Loucy (cell line): ENCODE data around the gene NBAS.

Experiments
- H2AFZ ChIP-seq: fragments of 200-600 bp; sonication (generic); 2 replicates; pipeline ENCODE4 v1.6.0; 2016; ENCODE audit warnings: antibody characterized with exemption, mild to moderate bottlenecking, low read length, moderate library complexity
- H3F3A ChIP-seq: fragments of 200-600 bp; 2 replicates; pipeline ENCODE4 v1.6.0; 2016; ENCODE audit warnings: antibody characterized with exemption, low read depth, mild to moderate bottlenecking
- H3K27me3 ChIP-seq: fragments of 200-600 bp; sonication (generic); 2 replicates; pipeline ENCODE4 v1.6.1; 2014; ENCODE audit warnings: low read length, mild to moderate bottlenecking; ENCODE audit not compliant: insufficient read depth, poor library complexity, severe bottlenecking
- H3K36me3 ChIP-seq: fragments of 200-600 bp; sonication (generic); 2 replicates; pipeline ENCODE4 v1.6.1; 2016; ENCODE audit warnings: low read length; ENCODE audit not compliant: insufficient read depth
- H3K4me1 ChIP-seq: fragments of 200-600 bp; sonication (generic); 2 replicates; pipeline ENCODE4 v1.5.1; 2014; ENCODE audit warnings: low read length, mild to moderate bottlenecking; ENCODE audit not compliant: insufficient read depth, poor library complexity, severe bottlenecking
- H3K4me2 ChIP-seq: fragments of 200-600 bp; sonication (generic); 2 replicates; pipeline ENCODE4 v1.6.0; 2014; ENCODE audit warnings: antibody characterized with exemption, low read length, low read depth, mild to moderate bottlenecking; ENCODE audit not compliant: poor library complexity, severe bottlenecking
- H3K4me3 ChIP-seq: fragments of 200-600 bp; sonication (generic); 2 replicates; pipeline ENCODE4 v1.5.1; 2014; ENCODE audit warnings: low read length, mild to moderate bottlenecking, mixed read lengths; ENCODE audit not compliant: poor library complexity, severe bottlenecking
- H3K79me2 ChIP-seq: fragments of 200-600 bp; sonication (generic); 2 replicates; pipeline ENCODE4 v1.6.1; 2014; ENCODE audit warnings: low read length; ENCODE audit not compliant: insufficient read depth
- H3K9ac ChIP-seq: fragments of 200-600 bp; sonication (generic); 2 replicates; pipeline ENCODE4 v1.6.0; 2014; ENCODE audit warnings: mild to moderate bottlenecking, low read depth, low read length, moderate library complexity; ENCODE audit not compliant: poor library complexity, severe bottlenecking
- H3K9me2 ChIP-seq: fragments of 200-600 bp; sonication (generic); replicated peaks from 2 replicates; pipeline ENCODE4 v1.6.1; 2016; ENCODE audit warnings: low read depth, low read length, mixed read lengths
- H3K9me3 ChIP-seq: fragments of 200-600 bp; sonication (generic); 2 replicates; pipeline ENCODE4 v1.6.1; 2014; ENCODE audit warnings: mild to moderate bottlenecking, antibody characterized with exemption, low read length, low read depth; ENCODE audit not compliant: insufficient read depth
- H4K20me1 ChIP-seq: fragments of 200-600 bp; sonication (generic); 2 replicates; pipeline ENCODE4 v1.6.0; 2014; ENCODE audit warnings: antibody characterized with exemption, low read length, mild to moderate bottlenecking; ENCODE audit not compliant: insufficient read depth, poor library complexity, severe bottlenecking
- CTCF ChIP-seq: fragments of 200-600 bp; sonication (generic); conservative IDR thresholded peaks from 2 replicates; pipeline ENCODE4 v1.5.1; 2014; ENCODE audit warnings: mild to moderate bottlenecking, antibody characterized with exemption, low read length
- EZH2phosphoT487 ChIP-seq: fragments of 200-600 bp; IDR thresholded peaks from 2 replicates; pipeline ENCODE4 v1.6.1; 2018; ENCODE audit warnings: antibody characterized with exemption, mild to moderate bottlenecking, moderate library complexity, borderline replicate concordance

NBAS gene

GRCh38 chr2:15133461-15133860, 427.7 kb downstream of the NBAS start:
- Histone ChIP-seq H3K4me2 (no peak overlapping the region), H3K36me3 (no peaks in the 10 kb centered on the region), H3K9me3 (no peaks in the 10 kb centered on the region), H3F3A (no peaks in the 10 kb centered on the region), H3K9ac (no peak overlapping the region), H2AFZ (no peak overlapping the region), H3K9me2 (no peaks in the 10 kb centered on the region), H4K20me1 (no peaks in the 10 kb centered on the region), H3K27me3 (no peaks in the 10 kb centered on the region), H3K4me1 (no peaks in the 10 kb centered on the region), H3K79me2 (no peaks in the 10 kb centered on the region), H3K4me3 (no peak overlapping the region)
- TF ChIP-seq CTCF (no peak), EZH2phosphoT487 (no peak)

GRCh38 chr2:15128846-15129245, 432.3 kb downstream of the NBAS start:
- Histone ChIP-seq H3K9me2 (no peaks in the 10 kb centered on the region), H3K9me3 (no peaks in the 10 kb centered on the region), H3K4me3 (no peak overlapping the region), H4K20me1 (no peaks in the 10 kb centered on the region), H3K27me3 (no peaks in the 10 kb centered on the region), H3K36me3 (no peaks in the 10 kb centered on the region), H3K79me2 (no peaks in the 10 kb centered on the region), H3F3A (no peaks in the 10 kb centered on the region), H2AFZ (no peak overlapping the region), H3K4me1 (peaks cover 9% of the 10 kb centered on the region), H3K9ac (no peak overlapping the region), H3K4me2 (no peak overlapping the region)
- TF ChIP-seq EZH2phosphoT487 (no peak), CTCF (no peak)

- no peaks in the 10 kb centered on the region for H3K36me3 ChIP-seq
- no peak overlapping the region for H3K9ac ChIP-seq
- no peaks in the 10 kb centered on the region for H3K27me3 ChIP-seq
- no peaks in the 10 kb centered on the region for H3K9me2 ChIP-seq
- H3F3A ChIP-seq: no peaks in the 10 kb centered on the region
- no peaks in the 10 kb centered on the region for H3K9me3 ChIP-seq
- TF ChIP-seq EZH2phosphoT487 (no peak), CTCF (no peak)
- no peaks in the 10 kb centered on the region for H4K20me1 ChIP-seq
- H3K79me2 ChIP-seq: no peaks in the 10 kb centered on the region
- H2AFZ ChIP-seq: no peak overlapping the region
- H3K4me2 ChIP-seq: no peak overlapping the region
- peaks cover 9% of the 10 kb centered on the region for H3K4me1 ChIP-seq
- H3K4me3 ChIP-seq: no peak overlapping the region
Measured at GRCh38 chr2:15127876-15128275, 433.3 kb downstream of the NBAS start.
